ENCODE results near the gene SLC28A3. TPM values are rescaled to one million over a fixed set of nuclear protein-coding genes. Genes with fewer than 3 reads are reported as not detected.

SLC28A3 gene
- total RNA-seq, 1 experiment from 2014 or later = not detected

- DNase-seq (ENCODE audit: low spot score) (no peak), ATAC-seq (no peak)
- ChIA-PET POLR2A (interaction anchor here (0.6 kb wide), 1 partner anchor 15 kb away, joined by 3 read pairs; no protein-coding TSS in a partner anchor), CTCF (no interaction called here)
- Mint-ChIP-seq H3K27me3 (ENCODE audit: low read depth) (no peaks in the 10 kb centered on the region), H3K27ac (no peak overlapping the region), H3K4me3 (no peak overlapping the region), H3K36me3 (no peaks in the 10 kb centered on the region), H3K4me1 (peaks cover 4% of the 10 kb centered on the region), H3K9me3 (no peaks in the 10 kb centered on the region)
- no peak for TF ChIP-seq SMAD4 (CRISPR knock-in tag; IDR thresholded peaks at IDR 0.05)
- TF ChIP-seq ZNF219 (CRISPR knock-in tag; IDR thresholded peaks at IDR 0.05; ENCODE audit: borderline replicate concordance) = no peak
- no peak for TF ChIP-seq FOXJ3 (CRISPR knock-in tag; IDR thresholded peaks at IDR 0.05; ENCODE audit: borderline replicate concordance)
- TF ChIP-seq ZNF263 (CRISPR knock-in tag; IDR thresholded peaks at IDR 0.05; ENCODE audit: low read depth) = no peak
- TF ChIP-seq TEAD4 (CRISPR knock-in tag; IDR thresholded peaks at IDR 0.05) = no peak
- TF ChIP-seq NR1H2 (CRISPR knock-in tag; IDR thresholded peaks at IDR 0.05) = no peak
- TF ChIP-seq OVOL2 (CRISPR knock-in tag; IDR thresholded peaks at IDR 0.05; ENCODE audit: borderline replicate concordance) = no peak
- TF ChIP-seq SMAD3 (CRISPR knock-in tag; IDR thresholded peaks at IDR 0.05; ENCODE audit: borderline replicate concordance) = no peak
- no peak for TF ChIP-seq FOXP1 (CRISPR knock-in tag; IDR thresholded peaks at IDR 0.05; ENCODE audit: borderline replicate concordance)
- TF ChIP-seq, protein P1, sequence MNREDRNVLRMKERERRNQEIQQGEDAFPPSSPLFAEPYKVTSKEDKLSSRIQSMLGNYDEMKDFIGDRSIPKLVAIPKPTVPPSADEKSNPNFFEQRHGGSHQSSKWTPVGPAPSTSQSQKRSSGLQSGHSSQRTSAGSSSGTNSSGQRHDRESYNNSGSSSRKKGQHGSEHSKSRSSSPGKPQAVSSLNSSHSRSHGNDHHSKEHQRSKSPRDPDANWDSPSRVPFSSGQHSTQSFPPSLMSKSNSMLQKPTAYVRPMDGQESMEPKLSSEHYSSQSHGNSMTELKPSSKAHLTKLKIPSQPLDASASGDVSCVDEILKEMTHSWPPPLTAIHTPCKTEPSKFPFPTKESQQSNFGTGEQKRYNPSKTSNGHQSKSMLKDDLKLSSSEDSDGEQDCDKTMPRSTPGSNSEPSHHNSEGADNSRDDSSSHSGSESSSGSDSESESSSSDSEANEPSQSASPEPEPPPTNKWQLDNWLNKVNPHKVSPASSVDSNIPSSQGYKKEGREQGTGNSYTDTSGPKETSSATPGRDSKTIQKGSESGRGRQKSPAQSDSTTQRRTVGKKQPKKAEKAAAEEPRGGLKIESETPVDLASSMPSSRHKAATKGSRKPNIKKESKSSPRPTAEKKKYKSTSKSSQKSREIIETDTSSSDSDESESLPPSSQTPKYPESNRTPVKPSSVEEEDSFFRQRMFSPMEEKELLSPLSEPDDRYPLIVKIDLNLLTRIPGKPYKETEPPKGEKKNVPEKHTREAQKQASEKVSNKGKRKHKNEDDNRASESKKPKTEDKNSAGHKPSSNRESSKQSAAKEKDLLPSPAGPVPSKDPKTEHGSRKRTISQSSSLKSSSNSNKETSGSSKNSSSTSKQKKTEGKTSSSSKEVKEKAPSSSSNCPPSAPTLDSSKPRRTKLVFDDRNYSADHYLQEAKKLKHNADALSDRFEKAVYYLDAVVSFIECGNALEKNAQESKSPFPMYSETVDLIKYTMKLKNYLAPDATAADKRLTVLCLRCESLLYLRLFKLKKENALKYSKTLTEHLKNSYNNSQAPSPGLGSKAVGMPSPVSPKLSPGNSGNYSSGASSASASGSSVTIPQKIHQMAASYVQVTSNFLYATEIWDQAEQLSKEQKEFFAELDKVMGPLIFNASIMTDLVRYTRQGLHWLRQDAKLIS (CRISPR knock-in tag; IDR thresholded peaks at IDR 0.05; ENCODE audit: borderline replicate concordance) = no peak
- no peak for TF ChIP-seq NFYB (CRISPR knock-in tag; conservative IDR thresholded peaks at IDR 0.05; ENCODE audit: low read depth)
- no peak for TF ChIP-seq HMGA2 (CRISPR knock-in tag; IDR thresholded peaks at IDR 0.05)
These were observed 21.6 kb downstream of the SLC28A3 start for GRCh38 chr9:84318981-84319380.

DNA sequence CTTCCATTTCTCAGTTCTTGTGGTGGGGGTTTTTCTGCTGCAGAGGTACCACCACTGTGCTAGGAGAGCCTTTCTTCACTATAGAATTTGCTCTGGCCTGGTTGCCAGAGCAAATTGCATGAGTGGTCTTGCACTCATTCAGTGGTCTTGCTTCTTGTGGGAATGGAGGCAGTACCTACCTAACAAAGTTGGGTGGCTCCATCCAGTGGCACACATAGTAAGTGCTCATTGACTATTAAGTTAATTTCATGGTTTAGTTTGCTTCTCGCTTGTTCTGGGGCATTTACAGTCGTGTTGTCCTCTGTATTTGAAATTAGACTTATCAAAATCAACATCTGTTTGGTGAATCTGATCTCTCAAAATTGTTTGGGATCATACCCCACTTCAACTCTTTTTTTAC lies 23.0 kb downstream of the SLC28A3 start:
- Mint-ChIP-seq H3K36me3 (no peaks in the 10 kb centered on the region), H3K27me3 (ENCODE audit: low read depth) (no peaks in the 10 kb centered on the region), H3K27ac (no peak overlapping the region), H3K4me3 (no peak overlapping the region), H3K9me3 (no peaks in the 10 kb centered on the region), H3K4me1 (no peaks in the 10 kb centered on the region)
- ATAC-seq (peak; percentile 67), DNase-seq (ENCODE audit: low spot score) (no peak)
- CTCF ChIA-PET = no interaction called here
- POLR2A ChIA-PET = no interaction called here
- TF ChIP-seq GTF2I (CRISPR knock-in tag; conservative IDR thresholded peaks at IDR 0.05) = no peak
- no peak for TF ChIP-seq OVOL2 (CRISPR knock-in tag; IDR thresholded peaks at IDR 0.05; ENCODE audit: borderline replicate concordance)
- no peak for TF ChIP-seq RELA (CRISPR knock-in tag; IDR thresholded peaks at IDR 0.05; ENCODE audit: borderline replicate concordance)
- TF ChIP-seq TP53 (CRISPR knock-in tag; IDR thresholded peaks at IDR 0.05) = no peak
- TF ChIP-seq ZNF423 (CRISPR knock-in tag; IDR thresholded peaks at IDR 0.05) = no peak

GRCh38 chr9:84315278-84315877 lies 25.2 kb downstream of the SLC28A3 start:
- no peaks in the 10 kb centered on the region for H3K27me3 Mint-ChIP-seq (ENCODE audit: low read depth)
- no peak overlapping the region for H3K27ac Mint-ChIP-seq
- TF ChIP-seq CTCF (IDR thresholded peaks at IDR 0.05) (peak; percentile 63), TEAD1 (CRISPR knock-in tag; IDR thresholded peaks at IDR 0.05) (no peak)
- POLR2A ChIA-PET = interaction anchor here (0.6 kb wide), 1 partner anchor 95 kb away, joined by 3 read pairs; no protein-coding TSS in a partner anchor
- no peak overlapping the region for H3K4me3 Mint-ChIP-seq
- CTCF ChIA-PET = interaction anchor here (0.6 to 1.5 kb wide), 10 partner anchors 16 to 476 kb away, joined by 3 to 6 read pairs (median 3); partner anchors contain the start of gene KIF27
- H3K9me3 Mint-ChIP-seq = no peaks in the 10 kb centered on the region
- no peaks in the 10 kb centered on the region for H3K36me3 Mint-ChIP-seq
- ATAC-seq = peak; percentile 78
- peak; percentile 63 for DNase-seq (ENCODE audit: low spot score)
- no peaks in the 10 kb centered on the region for H3K4me1 Mint-ChIP-seq

All from WTC11 (cell line).